ENCODE data around the gene IMP3. TPM values are rescaled to one million over a fixed set of nuclear protein-coding genes. Genes with fewer than 3 reads are reported as not detected.
A peak's percentile ranks its signal among the peaks of the same experiment; 100 is the strongest.
"Not testable (repeated sequence)": the region's sequence is repeated elsewhere in the genome, so short reads cannot be mapped to it uniquely, and the experiment has no call there.

The IMP3 gene
- total RNA-seq, 2 donors from 2014 or later, result 125 to 277 TPM

DNA sequence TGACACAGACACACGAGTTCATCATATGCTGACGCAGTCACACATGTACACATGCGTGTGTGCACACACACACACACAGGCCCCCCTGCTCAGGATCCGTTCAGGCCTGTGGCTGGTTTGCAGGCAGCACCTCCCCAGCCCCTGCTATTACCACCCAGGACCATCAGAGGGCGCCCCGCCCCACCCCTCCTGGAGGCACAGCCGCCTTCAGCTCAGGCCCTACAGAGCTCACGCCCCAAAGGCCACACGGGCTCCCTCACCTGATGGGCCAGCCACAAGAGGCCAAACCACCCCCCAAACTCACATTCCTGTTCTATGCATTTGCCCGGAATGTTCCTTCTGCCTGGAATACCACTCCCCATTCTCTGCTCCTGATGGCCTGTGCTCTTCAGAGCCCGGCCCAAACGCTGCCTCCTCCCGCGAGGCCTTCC is 46.2 kb upstream of the IMP3 start:
- TF ChIP-seq, protein P1, sequence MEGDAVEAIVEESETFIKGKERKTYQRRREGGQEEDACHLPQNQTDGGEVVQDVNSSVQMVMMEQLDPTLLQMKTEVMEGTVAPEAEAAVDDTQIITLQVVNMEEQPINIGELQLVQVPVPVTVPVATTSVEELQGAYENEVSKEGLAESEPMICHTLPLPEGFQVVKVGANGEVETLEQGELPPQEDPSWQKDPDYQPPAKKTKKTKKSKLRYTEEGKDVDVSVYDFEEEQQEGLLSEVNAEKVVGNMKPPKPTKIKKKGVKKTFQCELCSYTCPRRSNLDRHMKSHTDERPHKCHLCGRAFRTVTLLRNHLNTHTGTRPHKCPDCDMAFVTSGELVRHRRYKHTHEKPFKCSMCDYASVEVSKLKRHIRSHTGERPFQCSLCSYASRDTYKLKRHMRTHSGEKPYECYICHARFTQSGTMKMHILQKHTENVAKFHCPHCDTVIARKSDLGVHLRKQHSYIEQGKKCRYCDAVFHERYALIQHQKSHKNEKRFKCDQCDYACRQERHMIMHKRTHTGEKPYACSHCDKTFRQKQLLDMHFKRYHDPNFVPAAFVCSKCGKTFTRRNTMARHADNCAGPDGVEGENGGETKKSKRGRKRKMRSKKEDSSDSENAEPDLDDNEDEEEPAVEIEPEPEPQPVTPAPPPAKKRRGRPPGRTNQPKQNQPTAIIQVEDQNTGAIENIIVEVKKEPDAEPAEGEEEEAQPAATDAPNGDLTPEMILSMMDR (IDR thresholded peaks at IDR 0.05), result peak; percentile 32 to 89 (median 70)
- peak; percentile 69 for DNase-seq (ENCODE audit: low spot score)
- not testable (repeated sequence) for H3K27ac ChIP-seq; H3K4me1 ChIP-seq (replicated peaks); H3K4me3 ChIP-seq; H3K27me3 ChIP-seq (replicated peaks; ENCODE audit: insufficient read depth); H3K9me3 ChIP-seq; H3K36me3 ChIP-seq
- intact Hi-C loops (cut with DNase I), result loop anchor here (5.0 kb wide), 2 partner anchors 46 to 116 kb away; no protein-coding TSS in a partner anchor
- 36% methylated on average over 14 of the region's 14 CpGs for WGBS

DNA sequence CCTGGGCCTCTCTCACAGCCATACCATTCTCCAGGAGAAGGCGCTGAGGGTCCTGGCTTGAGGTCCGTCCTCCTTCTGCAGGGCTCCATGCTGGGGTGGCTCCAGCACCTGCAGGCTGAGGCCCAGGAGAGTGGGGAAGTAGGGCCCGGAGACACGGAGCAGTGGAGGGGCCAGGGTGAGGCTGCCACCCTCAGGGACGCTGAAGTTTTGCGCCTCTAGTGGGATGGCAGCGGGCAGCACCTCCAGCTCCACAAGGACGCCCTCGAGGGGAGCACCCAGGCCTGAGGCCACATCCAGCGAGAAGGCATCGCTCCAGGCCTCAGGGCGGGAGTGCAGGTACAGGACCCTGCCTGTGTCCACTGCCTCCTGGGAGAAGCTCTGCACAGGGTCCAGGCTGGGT is 45.2 kb upstream of the IMP3 start:
- intact Hi-C loops (cut with DNase I), result loop anchor here (5.0 kb wide), 2 partner anchors 47 to 117 kb away; no protein-coding TSS in a partner anchor
- Histone ChIP-seq H3K27ac (no peak overlapping the region), H3K27me3 (replicated peaks; ENCODE audit: insufficient read depth) (no peaks in the 10 kb centered on the region), H3K9me3 (no peaks in the 10 kb centered on the region), H3K36me3 (no peaks in the 10 kb centered on the region), H3K4me1 (replicated peaks) (no peaks in the 10 kb centered on the region), H3K4me3 (no peak overlapping the region)
- TF ChIP-seq, protein P1 (IDR thresholded peaks at IDR 0.05), result no peak
- TF ChIP-seq POLR2A (IDR thresholded peaks at IDR 0.05), result no peak
- TF ChIP-seq POLR2AphosphoS5 (IDR thresholded peaks at IDR 0.05), result no peak
- no peak for DNase-seq (ENCODE audit: low spot score)
- 86% methylated on average over 11 of the region's 12 CpGs for WGBS

DNA sequence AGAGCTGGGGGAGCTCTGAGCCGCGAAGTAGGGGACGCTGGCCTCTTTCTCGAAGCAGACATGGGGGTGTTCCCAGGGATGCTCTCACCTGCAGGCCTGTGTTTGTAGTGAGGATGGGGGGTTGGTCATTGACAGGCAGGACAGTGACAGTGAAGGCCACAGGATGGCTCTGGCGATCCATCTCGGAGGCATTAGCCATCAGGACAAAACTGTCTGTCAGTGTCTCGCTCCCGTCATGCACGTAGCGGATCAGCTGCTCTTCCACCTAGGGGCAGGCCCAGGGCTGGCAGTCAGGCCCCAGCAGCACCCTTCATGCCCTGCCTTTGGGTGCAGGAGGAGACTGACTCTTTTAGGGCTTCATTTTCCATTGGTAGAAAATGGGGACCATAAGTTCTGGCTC is 44.6 kb upstream of the IMP3 start:
- TF ChIP-seq POLR2AphosphoS5 (IDR thresholded peaks at IDR 0.05), result no peak
- TF ChIP-seq POLR2A (IDR thresholded peaks at IDR 0.05), result no peak
- TF ChIP-seq, protein P1 (IDR thresholded peaks at IDR 0.05), result no peak
- WGBS, result 88% methylated on average over 10 of the region's 10 CpGs
- Histone ChIP-seq H3K4me1 (replicated peaks) (no peaks in the 10 kb centered on the region), H3K27me3 (replicated peaks; ENCODE audit: insufficient read depth) (no peaks in the 10 kb centered on the region), H3K9me3 (no peaks in the 10 kb centered on the region), H3K4me3 (no peak overlapping the region), H3K36me3 (no peaks in the 10 kb centered on the region), H3K27ac (no peak overlapping the region)
- no peak for DNase-seq (ENCODE audit: low spot score)
- intact Hi-C loops (cut with DNase I), result loop anchor here (5.0 kb wide), 2 partner anchors 48 to 118 kb away; no protein-coding TSS in a partner anchor

DNA sequence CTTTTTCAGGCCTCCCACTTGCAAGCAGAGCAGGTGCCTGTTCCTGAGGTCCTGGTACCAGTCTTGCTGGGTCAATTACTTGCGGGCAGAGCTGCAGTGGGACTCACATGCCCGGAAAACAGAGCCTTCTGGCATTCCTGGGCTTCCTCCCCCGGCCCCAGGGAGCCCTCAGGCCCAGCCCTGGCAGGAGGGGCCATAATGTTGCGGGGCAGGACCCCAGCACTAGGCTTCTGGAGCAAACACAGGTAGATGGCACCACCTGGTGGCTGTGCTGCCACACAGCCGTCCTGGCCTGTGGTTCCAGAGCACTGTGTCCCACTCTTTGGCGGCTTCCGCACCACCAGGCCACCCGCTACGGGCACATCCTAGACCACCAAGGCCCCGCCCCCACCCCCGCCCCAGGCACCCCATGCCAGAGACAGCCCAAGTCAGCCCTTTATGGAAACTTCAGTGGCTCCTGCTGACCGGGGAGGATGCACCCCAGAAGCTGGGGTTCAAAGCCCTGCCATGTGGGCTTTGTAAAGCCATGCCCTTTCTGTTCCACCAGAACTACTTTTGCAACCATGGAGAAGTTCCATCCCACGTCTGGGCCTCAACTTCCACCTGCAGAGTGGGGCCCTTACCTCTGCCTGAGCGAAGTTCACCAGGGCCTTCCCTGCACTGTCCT is 43.8 kb upstream of the IMP3 start:
- not testable (repeated sequence) for H3K27ac ChIP-seq, H3K9me3 ChIP-seq

More for the DNA sequence above, 43.8 kb upstream of the IMP3 start:
- peak; percentile 51 for DNase-seq (ENCODE audit: low spot score)
- intact Hi-C loops (cut with DNase I); H3K36me3 ChIP-seq; H3K4me1 ChIP-seq (replicated peaks); H3K4me3 ChIP-seq; H3K27me3 ChIP-seq (replicated peaks; ENCODE audit: insufficient read depth): not testable (repeated sequence)
- WGBS, result 28% methylated on average over 8 of the region's 14 CpGs
- TF ChIP-seq, protein P1 (IDR thresholded peaks at IDR 0.05), result peak; percentile 63 to 85 (median 78)

Measured in prostate gland (tissue), 2 donors.